Pancreas (tissue), 10 donors: Measurements from ENCODE around the gene SPINT2. TPM values are rescaled to one million over a fixed set of nuclear protein-coding genes. Genes with fewer than 3 reads are reported as not detected.
A peak's percentile ranks its signal among the peaks of the same experiment; 100 is the strongest.

Experiments
- ATAC-seq, 4 donors: fragments of 200-7000 bp; cut with Tn5 transposase; one replicate each; pipeline versions ENCODE4 v1.8.0 to v1.9.1; 2020; ENCODE audit warnings: mild to moderate bottlenecking in 4 of 4, moderate library complexity in 4 of 4
- DNase-seq, 6 donors: peaks; one replicate each; pipeline ENCODE4 v3.0.0-alpha.2; 2020
- FAIRE-seq: peaks from 2 replicates; lab custom pipeline; 2012; peaks lifted over from hg19 to GRCh38; lab: Jason Lieb, UNC
- H3K27ac ChIP-seq, 4 donors: fragments of 200-600 bp; sonication (generic); 1 replicate in 3 of 4; 2 replicates in 1 of 4; pipeline versions ENCODE4 v1.5.0 to v1.8.0; 2020
- H3K27me3 ChIP-seq, 4 donors: fragments of 200-600 bp; one replicate each; pipeline ENCODE4 v1.8.0; 2021
- H3K36me3 ChIP-seq, 3 donors: fragments of 200-600 bp; sonication (generic) in 1 of 3; one replicate each; pipeline versions ENCODE4 v1.5.0 to v1.8.0; 2020 to 2021
- H3K4me1 ChIP-seq, 3 donors: fragments of 200-600 bp; one replicate each; pipeline ENCODE4 v1.8.0; 2021
- H3K4me3 ChIP-seq, 4 donors: fragments of 200-600 bp; sonication (generic) in 2 of 4; one replicate each; pipeline versions ENCODE4 v1.5.0 to v1.8.0; 2020 to 2021
- H3K9me3 ChIP-seq, 4 donors: fragments of 200-600 bp; one replicate each; pipeline ENCODE4 v1.8.0; 2021
- WGBS, 2 donors: extraction: QIAGEN DNeasy Blood & Tissue Kit; methylation state at CpG; one replicate each; pipeline ENCODE4 v1.1.7; 2013; 5-methylcytosine and 5-hydroxymethylcytosine counted together
- intact Hi-C, 3 donors: fragments of 100-400 bp; cut with DNase I; formaldehyde crosslinking; loops; one replicate each; pipeline versions ENCODE4 v1.11.1 to v1.14.2; 2022
- polyA plus RNA-seq, 2 donors: library from polyadenylated mRNA; stranded (reverse); fragments of 200-250 nt; gene quantifications; one replicate each; pipeline ENCODE4 v1.2.3, GENCODE V29; 2013
- total RNA-seq, 6 donors: library from RNA; stranded (reverse); fragmentation: NEBNext Ultra II Directional in 4 of 6; extraction: Animal tissue kit (Norgen Biotek cat#: 25700) in 4 of 6; gene quantifications; one replicate each; pipeline versions ENCODE4 v1.2.1 to v1.2.4, GENCODE V29; 2021 to 2023
- TF ChIP-seq, protein P1 (sequence below), 4 donors: fragments of 200-600 bp; sonication (generic) in 3 of 4; IDR thresholded peaks; one replicate each; pipeline versions ENCODE4 v1.5.0 to v1.8.0; 2021; ENCODE audit warnings: antibody characterized with exemption in 4 of 4
- donor health status: healthy with polysubstance abuse.
- donor health status: DM: no; HTN: no; CAD: no; lungs with moderate emphysema.
- donor health status: DM: no; HTN: no; CAD: no.
- donor health status: control.
- donor health status: control.
- donor health status: Bipolar disorder and iron deficiency.
- donor health status: DM: yes; HTN: yes; CAD: no.
- donor health status: DM: no; HTN: no; CAD: no.
- donor health status: DM: no; HTN: no; CAD: no.
- donor health status: DM: yes; HTN: yes; CAD: no.

The SPINT2 gene
- total and polyA plus RNA-seq, 8 donors = 121 to 337 (median 171) TPM

DNA sequence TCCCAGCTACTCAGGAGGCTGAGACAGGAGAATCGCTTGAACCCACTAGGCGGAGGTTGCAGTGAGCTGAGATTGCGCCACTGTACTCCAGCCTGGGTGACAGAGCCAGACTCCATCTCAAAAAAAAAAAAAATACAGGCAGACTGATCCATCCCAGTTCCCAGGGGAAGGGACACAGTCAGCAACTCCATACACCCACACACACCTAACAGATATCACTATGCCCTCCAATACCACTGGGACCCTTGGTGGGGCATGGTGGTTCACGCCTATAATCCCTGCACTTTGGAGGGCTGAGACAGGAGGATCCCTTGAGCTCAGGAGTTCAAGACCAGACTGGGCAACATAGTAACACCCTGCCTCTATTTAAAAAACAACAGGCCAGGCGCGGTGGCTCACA is 43.0 kb upstream of the SPINT2 start:
- intact Hi-C loops = no loop called here
- Histone ChIP-seq H3K9me3 (no peaks in the 10 kb centered on the region), H3K4me1 (peaks cover 0 to 3% (median 0%) of the 10 kb centered on the region in 3 donors), H3K27ac (no peak overlapping the region), H3K36me3 (no peaks in the 10 kb centered on the region), H3K27me3 (peaks cover 0 to 7% (median 0%) of the 10 kb centered on the region in 4 donors), H3K4me3 (no peak overlapping the region)
- no peak for ATAC-seq
- TF ChIP-seq, protein P1, sequence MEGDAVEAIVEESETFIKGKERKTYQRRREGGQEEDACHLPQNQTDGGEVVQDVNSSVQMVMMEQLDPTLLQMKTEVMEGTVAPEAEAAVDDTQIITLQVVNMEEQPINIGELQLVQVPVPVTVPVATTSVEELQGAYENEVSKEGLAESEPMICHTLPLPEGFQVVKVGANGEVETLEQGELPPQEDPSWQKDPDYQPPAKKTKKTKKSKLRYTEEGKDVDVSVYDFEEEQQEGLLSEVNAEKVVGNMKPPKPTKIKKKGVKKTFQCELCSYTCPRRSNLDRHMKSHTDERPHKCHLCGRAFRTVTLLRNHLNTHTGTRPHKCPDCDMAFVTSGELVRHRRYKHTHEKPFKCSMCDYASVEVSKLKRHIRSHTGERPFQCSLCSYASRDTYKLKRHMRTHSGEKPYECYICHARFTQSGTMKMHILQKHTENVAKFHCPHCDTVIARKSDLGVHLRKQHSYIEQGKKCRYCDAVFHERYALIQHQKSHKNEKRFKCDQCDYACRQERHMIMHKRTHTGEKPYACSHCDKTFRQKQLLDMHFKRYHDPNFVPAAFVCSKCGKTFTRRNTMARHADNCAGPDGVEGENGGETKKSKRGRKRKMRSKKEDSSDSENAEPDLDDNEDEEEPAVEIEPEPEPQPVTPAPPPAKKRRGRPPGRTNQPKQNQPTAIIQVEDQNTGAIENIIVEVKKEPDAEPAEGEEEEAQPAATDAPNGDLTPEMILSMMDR (IDR thresholded peaks at IDR 0.05) = no peak
- 90 to 95% methylated on average over 6 of the region's 6 CpGs for WGBS, 2 donors
- no peak for DNase-seq
- no peak for FAIRE-seq

DNA sequence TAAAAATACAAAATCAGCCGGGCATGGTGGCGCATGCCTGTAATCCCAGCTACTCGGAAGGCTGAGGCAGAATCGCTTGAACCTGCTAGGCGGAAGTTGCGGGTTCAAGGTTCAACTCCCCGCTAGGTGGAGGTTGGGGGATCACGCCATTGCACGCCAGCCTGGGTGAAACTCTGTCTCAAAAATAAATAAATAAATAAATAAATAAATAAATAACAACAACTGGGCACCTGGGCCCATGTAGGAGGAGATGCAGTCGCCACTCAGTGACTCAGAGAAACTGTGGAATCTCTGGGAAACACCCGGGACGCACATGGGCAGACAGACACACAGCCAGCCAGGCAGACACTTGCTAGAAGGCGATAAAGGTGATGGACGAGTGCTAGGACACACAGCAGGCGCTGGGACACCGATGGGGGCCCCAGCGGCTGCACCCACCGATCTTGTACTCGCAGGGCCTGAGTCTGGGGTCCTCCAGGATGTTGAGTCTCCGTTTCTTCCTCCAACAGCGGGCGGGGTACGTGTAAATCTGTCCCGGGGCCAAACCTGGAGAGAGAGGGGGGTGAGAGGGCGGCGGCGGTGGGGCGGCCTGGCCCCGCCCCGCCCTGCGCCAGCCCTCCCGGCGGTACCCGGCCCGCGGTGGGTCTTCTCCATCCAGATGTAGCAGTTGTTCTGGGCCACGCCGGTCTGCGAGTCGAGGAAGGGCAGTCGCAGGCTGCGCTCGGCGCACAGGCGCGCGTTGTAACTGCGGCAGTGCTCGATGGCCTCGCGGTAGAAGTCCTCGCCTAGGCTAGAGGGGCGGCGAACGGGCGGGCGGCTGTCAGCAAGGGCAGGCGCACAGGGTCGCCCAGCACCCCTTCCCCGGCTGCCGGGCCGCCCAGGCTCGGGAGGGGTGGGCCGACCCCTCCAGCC is 42.2 kb upstream of the SPINT2 start:
- DNase-seq (no peak), FAIRE-seq (no peak), ATAC-seq (no peak)
- Histone ChIP-seq H3K27ac (no peak overlapping the region), H3K4me1 (peaks cover 0 to 3% (median 0%) of the 10 kb centered on the region in 3 donors), H3K27me3 (peaks cover 0 to 7% (median 0%) of the 10 kb centered on the region in 4 donors), H3K4me3 (no peak overlapping the region), H3K9me3 (no peaks in the 10 kb centered on the region), H3K36me3 (no peaks in the 10 kb centered on the region)
- TF ChIP-seq, protein P1 (IDR thresholded peaks at IDR 0.05) = no peak
- whole genome bisulfite sequencing, 2 donors = 46 to 51% methylated on average over 50 to 64 of the region's 64 CpGs
- intact Hi-C loops = no loop called here

- WGBS, 2 donors = 79 to 85% methylated on average over 3 of the region's 3 CpGs
- DNase-seq = no peak
- Histone ChIP-seq H3K4me3 (no peak overlapping the region), H3K4me1 (peaks cover 0 to 3% (median 0%) of the 10 kb centered on the region in 3 donors), H3K36me3 (no peaks in the 10 kb centered on the region), H3K27me3 (peaks cover 0 to 7% (median 0%) of the 10 kb centered on the region in 4 donors), H3K9me3 (no peaks in the 10 kb centered on the region), H3K27ac (no peak overlapping the region)
- no peak for FAIRE-seq
- TF ChIP-seq, protein P1 (IDR thresholded peaks at IDR 0.05) = no peak
- intact Hi-C loops = no loop called here
- ATAC-seq = no peak
Measured at GRCh38 chr19:38223119-38223523, 41.3 kb upstream of the SPINT2 start.

GRCh38 chr19:38223617-38224013 is 40.8 kb upstream of the SPINT2 start:
- intact Hi-C loops = no loop called here
- H3K4me3 ChIP-seq = peak overlapping the region in 2 of 4 donors; percentile 33 to 52

More at GRCh38 chr19:38223617-38224013, 40.8 kb upstream of the SPINT2 start:
- ATAC-seq (no peak), FAIRE-seq (no peak), DNase-seq (no peak)
- TF ChIP-seq, protein P1 (IDR thresholded peaks at IDR 0.05) = no peak
- Histone ChIP-seq H3K4me1 (peaks cover 0 to 3% (median under 1%) of the 10 kb centered on the region in 3 donors), H3K36me3 (no peaks in the 10 kb centered on the region), H3K27me3 (peaks cover 0 to 7% (median under 1%) of the 10 kb centered on the region in 4 donors), H3K27ac (no peak overlapping the region), H3K9me3 (no peaks in the 10 kb centered on the region)
- WGBS, 2 donors = 7 to 8% methylated on average over 13 of the region's 13 CpGs
